Vagina (tissue), 2 donors: ENCODE data around the gene OGDH.
"Not testable (repeated sequence)": the region's sequence is repeated elsewhere in the genome, so short reads cannot be mapped to it uniquely, and the experiment has no call there.

Experiments used
- POLR2A ChIP-seq, 2 donors: fragments of 450-650 bp; IDR thresholded peaks; one replicate each; pipeline ENCODE4 v1.6.1; 2017; ENCODE audit warnings: antibody characterized with exemption in 2 of 2, mild to moderate bottlenecking in 2 of 2, moderate library complexity in 2 of 2
- POLR2AphosphoS5 ChIP-seq, 2 donors: sonication (generic); formaldehyde crosslinking; IDR thresholded peaks; one replicate each; pipeline ENCODE4 v1.9.0; 2017; ENCODE audit warnings: antibody characterized with exemption in 2 of 2, mild to moderate bottlenecking in 2 of 2, low read depth in 1 of 2; ENCODE audit not compliant: insufficient read depth in 1 of 2
- TF ChIP-seq, protein P1 (sequence below), 3 experiments: fragments of 450-650 bp in 2 of 3; fragments of 200-600 bp in 1 of 3; sonication (generic) in 1 of 3; IDR thresholded peaks; one replicate each; pipeline ENCODE4 v1.5.1; 2017 to 2019; ENCODE audit warnings: antibody characterized with exemption in 3 of 3, mild to moderate bottlenecking in 2 of 3, moderate library complexity in 2 of 3

DNA sequence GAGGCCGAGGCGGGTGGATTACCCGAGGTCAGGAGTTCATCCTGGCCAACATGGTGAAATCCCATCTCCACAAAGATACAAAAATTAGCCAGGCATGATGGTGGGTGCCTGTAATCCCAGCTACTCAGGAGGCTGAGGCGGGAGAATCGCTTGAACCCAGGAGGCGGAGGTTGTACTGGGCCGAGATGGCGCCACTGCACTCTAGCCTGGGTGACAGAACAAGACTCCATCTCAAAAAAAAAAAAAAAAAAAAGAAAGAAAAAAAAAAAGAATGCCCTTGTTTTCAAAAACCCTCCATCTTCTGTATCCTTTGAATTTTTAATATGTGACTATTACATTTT, 43.8 kb upstream of the OGDH start:
- TF ChIP-seq, protein P1, sequence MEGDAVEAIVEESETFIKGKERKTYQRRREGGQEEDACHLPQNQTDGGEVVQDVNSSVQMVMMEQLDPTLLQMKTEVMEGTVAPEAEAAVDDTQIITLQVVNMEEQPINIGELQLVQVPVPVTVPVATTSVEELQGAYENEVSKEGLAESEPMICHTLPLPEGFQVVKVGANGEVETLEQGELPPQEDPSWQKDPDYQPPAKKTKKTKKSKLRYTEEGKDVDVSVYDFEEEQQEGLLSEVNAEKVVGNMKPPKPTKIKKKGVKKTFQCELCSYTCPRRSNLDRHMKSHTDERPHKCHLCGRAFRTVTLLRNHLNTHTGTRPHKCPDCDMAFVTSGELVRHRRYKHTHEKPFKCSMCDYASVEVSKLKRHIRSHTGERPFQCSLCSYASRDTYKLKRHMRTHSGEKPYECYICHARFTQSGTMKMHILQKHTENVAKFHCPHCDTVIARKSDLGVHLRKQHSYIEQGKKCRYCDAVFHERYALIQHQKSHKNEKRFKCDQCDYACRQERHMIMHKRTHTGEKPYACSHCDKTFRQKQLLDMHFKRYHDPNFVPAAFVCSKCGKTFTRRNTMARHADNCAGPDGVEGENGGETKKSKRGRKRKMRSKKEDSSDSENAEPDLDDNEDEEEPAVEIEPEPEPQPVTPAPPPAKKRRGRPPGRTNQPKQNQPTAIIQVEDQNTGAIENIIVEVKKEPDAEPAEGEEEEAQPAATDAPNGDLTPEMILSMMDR (IDR thresholded peaks at IDR 0.05), result not testable (repeated sequence)
- TF ChIP-seq POLR2A (IDR thresholded peaks at IDR 0.05); POLR2AphosphoS5 (IDR thresholded peaks at IDR 0.05; ENCODE audit: insufficient read depth in 1 of 2, low read depth in 1 of 2): not testable (repeated sequence)
